HG03520 (cell line): ENCODE results near the gene SLC22A7.

Experiments
- ATAC-seq: cut with Tn5 transposase; IDR thresholded peaks from one replicate; pipeline ENCODE4 v1.9.1; 2021; ENCODE audit warnings: mild to moderate bottlenecking, moderate library complexity; ENCODE audit not compliant: unreplicated experiment

The SLC22A7 gene

DNA sequence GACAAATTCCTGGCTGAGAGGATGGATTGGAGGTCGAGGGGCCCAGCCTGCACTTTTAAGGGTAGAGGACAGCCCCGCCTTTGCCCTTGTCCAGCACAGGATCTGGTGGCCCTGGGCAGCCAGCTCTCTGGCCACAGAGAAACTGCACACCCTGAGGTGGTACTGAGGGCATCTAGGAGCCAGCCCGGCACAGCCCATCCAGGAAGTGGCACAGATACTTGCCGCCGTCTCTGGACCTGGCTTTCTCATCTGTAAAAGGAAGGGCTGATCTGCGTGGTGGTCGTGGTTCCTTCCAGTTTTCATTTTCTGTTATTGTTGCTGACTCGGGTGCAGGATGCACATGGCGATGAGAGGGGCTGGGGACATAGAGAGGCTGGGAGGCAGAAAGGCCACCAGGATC is 16.0 kb upstream of the SLC22A7 start:
- no peak for ATAC-seq

GRCh38 chr6:43282636-43283513 is 15.2 kb upstream of the SLC22A7 start:
- no peak for ATAC-seq

GRCh38 chr6:43283514-43283901 is 14.6 kb upstream of the SLC22A7 start:
- no peak for ATAC-seq

GRCh38 chr6:43283905-43284304 is 14.2 kb upstream of the SLC22A7 start:
- ATAC-seq: no peak

GRCh38 chr6:43284991-43285781 is 12.9 kb upstream of the SLC22A7 start:
- no peak for ATAC-seq

DNA sequence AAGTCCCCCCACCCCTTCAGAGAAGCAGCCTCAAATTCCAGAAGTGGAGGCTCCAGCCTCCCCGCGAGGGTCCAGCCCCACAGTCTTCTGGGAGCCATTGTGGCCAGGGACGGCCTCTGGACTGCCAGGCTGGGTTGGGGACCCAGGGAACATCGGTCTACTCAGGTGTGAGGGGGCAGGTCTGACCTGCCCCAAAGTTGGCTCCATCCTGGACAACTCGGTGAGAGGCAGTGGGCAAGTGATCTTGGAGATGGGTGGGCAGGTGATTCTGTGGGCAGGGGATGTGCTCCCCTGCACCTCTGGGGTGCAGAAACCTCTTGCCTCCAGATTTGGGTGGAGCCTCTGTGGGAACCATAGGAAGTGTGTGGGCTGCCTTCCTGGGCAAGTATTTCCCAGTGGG is 12.2 kb upstream of the SLC22A7 start:
- ATAC-seq: no peak

DNA sequence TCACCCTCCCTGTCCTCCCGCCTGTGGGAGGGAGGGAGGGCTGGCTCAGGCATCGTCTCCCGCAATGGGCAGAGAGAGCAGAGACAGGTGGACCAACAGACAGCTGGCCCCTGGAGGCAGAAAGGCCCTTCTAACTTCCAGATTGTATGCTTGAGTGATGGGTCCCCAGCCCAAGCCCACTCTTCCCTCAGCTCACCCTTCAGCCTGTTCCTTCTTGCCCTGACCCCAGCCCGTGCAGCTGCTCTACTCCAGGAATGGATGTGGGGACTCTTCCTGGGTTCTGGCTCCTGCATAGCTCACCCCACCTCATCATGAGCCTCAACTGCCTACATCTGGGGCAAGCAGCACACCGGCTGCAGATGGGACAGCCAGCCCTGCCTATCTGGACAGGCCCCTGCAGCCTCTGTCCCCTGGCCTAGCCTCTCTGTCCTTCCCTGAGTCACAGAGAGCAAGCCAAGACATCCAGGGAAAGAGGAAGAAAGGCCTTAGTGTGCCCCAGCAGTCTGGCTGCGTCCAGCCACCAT is 11.5 kb upstream of the SLC22A7 start:
- ATAC-seq: no peak

- ATAC-seq: no peak
Measured at GRCh38 chr6:43286980-43287716, 10.9 kb upstream of the SLC22A7 start.

- no peak for ATAC-seq
Measured at GRCh38 chr6:43287717-43288679, 10.1 kb upstream of the SLC22A7 start.

- ATAC-seq: no peak
Measured at GRCh38 chr6:43290339-43290904, 7.6 kb upstream of the SLC22A7 start.

DNA sequence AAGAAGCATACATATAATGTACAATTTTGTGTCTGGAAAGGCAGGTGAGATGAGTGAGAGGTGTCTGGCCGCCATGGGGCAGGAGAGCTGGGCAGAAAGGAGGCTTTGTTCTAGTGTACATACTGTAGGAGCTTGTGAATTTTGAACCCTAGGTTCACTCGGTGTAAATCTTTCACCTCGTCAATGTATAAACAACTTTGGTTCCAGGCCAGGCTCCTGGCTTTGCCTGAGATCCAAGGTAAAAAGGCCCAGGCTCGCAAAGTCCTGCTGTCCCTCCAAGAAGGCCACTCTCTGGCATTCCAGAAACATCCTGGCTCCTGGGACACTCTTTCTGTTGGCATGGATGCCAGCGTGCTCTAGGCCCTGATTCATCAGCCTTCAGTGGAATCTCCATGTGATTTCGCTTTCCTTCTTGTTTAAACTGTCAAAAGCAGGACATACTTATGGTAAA is 7.1 kb upstream of the SLC22A7 start:
- no peak for ATAC-seq

DNA sequence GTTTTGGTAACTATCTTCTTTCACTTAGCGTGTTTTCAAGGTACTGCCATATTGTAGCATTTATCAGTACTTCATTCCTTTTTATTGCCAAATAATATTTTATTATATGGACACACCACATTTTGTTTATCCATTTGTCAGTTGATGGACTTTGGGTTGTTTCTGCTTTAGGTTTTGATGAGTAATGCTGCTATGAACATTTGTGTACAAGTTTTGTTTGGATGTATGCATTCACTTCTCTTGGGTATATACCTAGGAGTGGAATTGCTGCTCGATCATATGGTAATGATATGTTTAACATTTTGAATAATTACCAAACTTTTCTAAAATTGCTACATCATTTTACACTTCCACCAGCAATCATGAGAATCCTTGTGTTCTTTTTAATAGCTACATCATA is 6.4 kb upstream of the SLC22A7 start:
- no peak for ATAC-seq

DNA sequence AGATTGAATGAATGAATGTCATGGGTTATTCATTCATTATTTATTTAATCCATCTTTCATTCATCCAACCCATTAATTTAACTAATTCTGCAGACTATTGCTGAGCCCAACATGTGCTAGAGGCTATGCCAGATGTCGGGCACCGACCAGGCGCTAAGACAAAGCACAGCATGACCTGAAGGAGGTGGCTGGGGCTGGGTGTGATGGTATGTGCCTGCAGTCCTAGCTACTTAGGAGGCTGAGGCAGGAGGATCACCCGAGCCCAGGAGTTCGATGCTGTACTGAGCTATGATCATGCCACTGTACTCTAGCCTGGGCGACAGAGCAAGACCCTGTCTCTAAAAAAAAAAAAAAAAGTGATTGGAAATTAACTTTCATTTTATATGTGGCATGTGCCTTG is 5.7 kb upstream of the SLC22A7 start:
- no peak for ATAC-seq

- ATAC-seq: no peak
Measured at GRCh38 chr6:43292763-43293318, 5.2 kb upstream of the SLC22A7 start.

DNA sequence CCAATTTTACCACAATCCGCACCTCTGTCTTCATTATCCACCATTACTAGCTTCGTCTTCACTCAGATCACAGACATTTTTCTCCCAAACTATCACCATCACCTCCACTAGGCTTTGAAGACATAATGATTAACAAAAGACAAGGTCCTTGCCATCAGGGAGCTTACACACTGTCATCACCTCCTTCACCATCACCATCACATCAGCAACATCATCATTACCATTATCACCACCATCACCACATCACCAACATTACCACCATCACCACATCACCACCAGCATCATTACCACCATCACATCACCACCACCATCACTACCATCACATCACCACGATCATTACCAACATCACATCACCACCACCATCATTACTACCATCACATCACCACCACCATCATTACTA is 4.4 kb upstream of the SLC22A7 start:
- ATAC-seq: no peak

- ATAC-seq: no peak
Measured at GRCh38 chr6:43294536-43294935, 3.5 kb upstream of the SLC22A7 start.

GRCh38 chr6:43295456-43295855 is 2.6 kb upstream of the SLC22A7 start:
- no peak for ATAC-seq

DNA sequence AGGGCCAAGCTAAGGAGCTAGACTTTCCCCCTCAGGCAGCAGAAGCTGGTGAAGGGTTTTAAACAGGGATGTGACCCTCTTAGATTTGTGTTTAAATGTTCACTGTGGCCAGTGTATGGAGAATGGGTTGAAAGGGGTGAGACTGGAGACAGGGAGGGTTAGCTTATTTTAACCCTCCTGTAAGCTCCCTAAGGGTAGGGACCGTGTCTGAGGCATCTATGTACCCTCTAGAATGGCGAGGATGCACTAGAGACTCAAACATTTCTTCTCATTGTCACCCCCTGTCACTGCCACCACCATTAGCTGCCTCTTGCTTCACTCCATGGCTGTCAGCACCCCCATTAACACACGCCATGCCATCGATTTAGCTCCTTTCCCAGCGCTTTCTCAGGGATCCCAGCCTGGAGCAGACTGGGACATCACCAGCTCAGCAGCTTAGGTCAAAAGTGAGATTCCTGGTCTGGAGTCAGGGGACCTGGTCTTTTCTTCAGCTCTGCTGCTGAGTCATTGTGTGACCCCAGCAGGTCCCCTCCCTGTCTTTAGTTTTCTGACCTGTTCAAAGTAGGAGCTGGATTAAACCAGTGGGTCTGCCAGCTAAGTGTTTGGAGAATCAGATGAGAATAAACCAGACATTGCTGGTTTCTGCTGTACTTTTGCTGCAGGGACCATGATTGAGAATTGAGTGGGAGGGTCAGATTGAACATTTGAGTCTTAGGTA is 1.1 kb upstream of the SLC22A7 start:
- no peak for ATAC-seq
